H9 (cell line): ENCODE measurements around the gene TYRP1. TPM values are rescaled to one million over a fixed set of nuclear protein-coding genes. Genes with fewer than 3 reads are reported as not detected.

Source experiments
- DNase-seq: peaks from one replicate; pipeline ENCODE4 v3.0.0-alpha.2; 2017
- H2AFZ ChIP-seq: one replicate; pipeline ENCODE4 v1.6.1; 2013; ENCODE audit warnings: mild to moderate bottlenecking, low read length, control low read depth, moderate library complexity
- H2AK5ac ChIP-seq: 2 replicates; pipeline ENCODE4 v1.6.1; 2013; ENCODE audit warnings: low read length, control low read depth, mixed read lengths; ENCODE audit not compliant: insufficient read length
- H2BK120ac ChIP-seq: one replicate; pipeline ENCODE4 v1.6.1; 2013; ENCODE audit warnings: low read depth, mild to moderate bottlenecking, low read length, control low read depth, inconsistent platforms; ENCODE audit not compliant: poor library complexity, severe bottlenecking
- H2BK12ac ChIP-seq: 2 replicates; pipeline ENCODE4 v1.6.1; 2013; ENCODE audit warnings: low read length, control low read depth, mixed read lengths, low read depth; ENCODE audit not compliant: insufficient read length
- H2BK15ac ChIP-seq: 2 replicates; pipeline ENCODE4 v1.6.1; 2013; ENCODE audit warnings: low read depth, low read length, control low read depth
- H2BK20ac ChIP-seq: one replicate; pipeline ENCODE4 v1.6.1; 2013; ENCODE audit warnings: low read depth, mild to moderate bottlenecking, low read length, control low read depth, inconsistent platforms; ENCODE audit not compliant: poor library complexity, severe bottlenecking
- H2BK5ac ChIP-seq: 2 replicates; pipeline ENCODE4 v1.6.1; 2013; ENCODE audit warnings: low read length, control low read depth, mixed read lengths; ENCODE audit not compliant: insufficient read length
- H3K14ac ChIP-seq: 2 replicates; pipeline ENCODE4 v1.6.1; 2013; ENCODE audit warnings: low read length, control low read depth; ENCODE audit not compliant: insufficient read depth
- H3K18ac ChIP-seq: 2 replicates; pipeline ENCODE4 v1.6.1; 2013; ENCODE audit warnings: low read depth, mild to moderate bottlenecking, mixed read lengths, low read length, control low read depth; ENCODE audit not compliant: insufficient read length
- H3K23ac ChIP-seq: 2 replicates; pipeline ENCODE4 v1.6.1; 2013; ENCODE audit warnings: low read length, control low read depth, mixed read lengths, low read depth; ENCODE audit not compliant: insufficient read length
- H3K23me2 ChIP-seq: 2 replicates; pipeline ENCODE4 v1.6.1; 2013; ENCODE audit warnings: low read depth, mild to moderate bottlenecking, mixed read lengths, low read length, control low read depth; ENCODE audit not compliant: insufficient read length, poor library complexity, severe bottlenecking
- H3K27ac ChIP-seq: 2 replicates; pipeline ENCODE4 v1.5.1; 2013; ENCODE audit warnings: low read length, control low read depth, mixed read lengths, low read depth; ENCODE audit not compliant: insufficient read length
- H3K27me3 ChIP-seq: 2 replicates; pipeline ENCODE4 v1.6.1; 2013; ENCODE audit warnings: low read length, control low read depth, inconsistent platforms; ENCODE audit not compliant: insufficient read depth
- H3K4ac ChIP-seq: 2 replicates; pipeline ENCODE4 v1.6.1; 2013; ENCODE audit warnings: low read depth, mild to moderate bottlenecking, control low read depth, inconsistent platforms, low read length, moderate library complexity
- H3K4me1 ChIP-seq: 2 replicates; pipeline ENCODE4 v1.6.1; 2013; ENCODE audit warnings: low read length, control low read depth, inconsistent platforms; ENCODE audit not compliant: insufficient read depth
- H3K4me2 ChIP-seq: 2 replicates; pipeline ENCODE4 v1.6.1; 2013; ENCODE audit warnings: low read length, control low read depth, mixed read lengths; ENCODE audit not compliant: insufficient read length, insufficient read depth
- H3K56ac ChIP-seq: 2 replicates; pipeline ENCODE4 v1.6.1; 2013; ENCODE audit warnings: low read depth, mild to moderate bottlenecking, mixed read lengths, low read length, control low read depth; ENCODE audit not compliant: insufficient read length
- H3K79me1 ChIP-seq: 2 replicates; pipeline ENCODE4 v1.6.1; 2013; ENCODE audit warnings: low read depth, mild to moderate bottlenecking, moderate library complexity, low read length, control low read depth, inconsistent platforms; ENCODE audit not compliant: insufficient read depth, poor library complexity, severe bottlenecking
- H3K79me2 ChIP-seq: 2 replicates; pipeline ENCODE4 v1.6.1; 2013; ENCODE audit warnings: low read length, control low read depth, inconsistent platforms; ENCODE audit not compliant: insufficient read depth
- H3K9ac ChIP-seq: 2 replicates; pipeline ENCODE4 v1.6.1; 2013; ENCODE audit warnings: low read length, control low read depth, mixed read lengths; ENCODE audit not compliant: insufficient read length; ENCODE audit errors: extremely low read depth
- H3K9me3 ChIP-seq: one replicate; pipeline ENCODE4 v1.6.1; 2013; ENCODE audit warnings: low read depth, low read length, inconsistent platforms; ENCODE audit not compliant: control insufficient read depth
- H3T11ph ChIP-seq: one replicate; pipeline ENCODE4 v1.6.1; 2013; ENCODE audit warnings: mild to moderate bottlenecking, low read length, control low read depth, inconsistent platforms
- H4K20me1 ChIP-seq: one replicate; pipeline ENCODE4 v1.6.1; 2013; ENCODE audit not compliant: control insufficient read depth, insufficient read length, insufficient read depth
- H4K5ac ChIP-seq: 2 replicates; pipeline ENCODE4 v1.6.1; 2013; ENCODE audit warnings: low read depth, mild to moderate bottlenecking, mixed read lengths, low read length, control low read depth; ENCODE audit not compliant: insufficient read length
- H4K8ac ChIP-seq: replicated peaks from 2 replicates; pipeline ENCODE4 v1.6.1; 2013; ENCODE audit warnings: low read length, control low read depth, mixed read lengths, low read depth; ENCODE audit not compliant: insufficient read length
- H4K91ac ChIP-seq: 2 replicates; pipeline ENCODE4 v1.6.1; 2013; ENCODE audit warnings: low read depth, mild to moderate bottlenecking, moderate library complexity, mixed read lengths, low read length, control low read depth; ENCODE audit not compliant: insufficient read length
- H3K27ac Mint-ChIP-seq, 3 experiments: 2 replicates in 2 of 3; 3 replicates in 1 of 3; pipeline ENCODE4 v1.8.0; 2020 to 2021; ENCODE audit warnings: mixed read lengths in 3 of 3, mild to moderate bottlenecking in 1 of 3, moderate library complexity in 1 of 3
- H3K27me3 Mint-ChIP-seq: 2 replicates; pipeline ENCODE4 v1.8.0; 2021; ENCODE audit warnings: low read depth, mild to moderate bottlenecking, moderate library complexity, mixed read lengths
- H3K36me3 Mint-ChIP-seq, 3 experiments: 2 replicates in 2 of 3; 3 replicates in 1 of 3; pipeline ENCODE4 v1.8.0; 2020 to 2021; ENCODE audit warnings: low read depth in 3 of 3, mixed read lengths in 3 of 3; ENCODE audit not compliant: insufficient read depth in 1 of 3
- H3K4me1 Mint-ChIP-seq, 2 experiments: 2 replicates each; pipeline ENCODE4 v1.8.0; 2020; ENCODE audit warnings: mixed read lengths in 2 of 2
- H3K4me3 Mint-ChIP-seq, 2 experiments: 2 replicates in 1 of 2; 3 replicates in 1 of 2; pipeline ENCODE4 v1.8.0; 2020 to 2021; ENCODE audit warnings: mild to moderate bottlenecking in 2 of 2, mixed read lengths in 2 of 2, moderate library complexity in 1 of 2
- H3K9me3 Mint-ChIP-seq, 2 experiments: 2 replicates in 1 of 2; 3 replicates in 1 of 2; pipeline ENCODE4 v1.8.0; 2020; ENCODE audit warnings: mild to moderate bottlenecking in 2 of 2, mixed read lengths in 2 of 2, moderate library complexity in 1 of 2
- CTCF ChIP-seq: fragments of 200-600 bp; sonication (generic); conservative IDR thresholded peaks from 3 replicates; pipeline ENCODE4 v1.8.0; 2021; ENCODE audit warnings: antibody characterized with exemption, mild to moderate bottlenecking
- total RNA-seq: library from RNA; stranded (reverse); gene quantifications from 2 replicates; pipeline ENCODE4 v1.2.1, GENCODE V29; 2021

The TYRP1 gene
- total RNA-seq, 1 experiment from 2014 or later, result not detected

DNA sequence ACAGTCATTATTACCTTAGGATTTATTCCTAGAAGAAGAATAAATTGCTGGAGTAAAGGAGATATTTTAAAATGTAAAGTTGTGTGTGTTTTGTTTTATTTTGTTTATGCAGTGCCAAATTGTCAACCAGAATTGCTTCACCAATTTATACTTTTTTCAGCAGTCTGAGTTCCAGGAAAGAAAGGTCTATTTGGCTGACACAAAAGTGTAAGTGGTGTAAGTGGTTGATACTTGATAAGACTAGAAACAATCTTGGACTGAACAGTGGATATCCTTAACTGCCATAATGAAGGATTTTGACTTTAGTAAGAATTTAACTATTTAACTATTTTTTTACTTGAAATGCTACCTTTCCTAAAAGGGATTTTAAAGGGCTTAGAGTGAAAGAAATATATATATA, 37.7 kb downstream of the TYRP1 start:
- no peak overlapping the region for H2AK5ac ChIP-seq
- no peak overlapping the region for H2AFZ ChIP-seq
- no peak overlapping the region for H3K27ac Mint-ChIP-seq
- H3K27me3 Mint-ChIP-seq, result no peaks in the 10 kb centered on the region
- no peaks in the 10 kb centered on the region for H3K79me2 ChIP-seq
- no peaks in the 10 kb centered on the region for H3K27me3 ChIP-seq
- no peak overlapping the region for H3K14ac ChIP-seq
- DNase-seq, result no peak
- H2BK12ac ChIP-seq, result no peak overlapping the region
- no peak overlapping the region for H3K23ac ChIP-seq
- no peaks in the 10 kb centered on the region for H3K23me2 ChIP-seq
- H3K4me1 ChIP-seq, result no peaks in the 10 kb centered on the region
- H2BK15ac ChIP-seq, result no peak overlapping the region
- no peak overlapping the region for H3K56ac ChIP-seq
- H2BK20ac ChIP-seq, result no peak overlapping the region
- H3K79me1 ChIP-seq, result no peaks in the 10 kb centered on the region
- H3K18ac ChIP-seq, result no peak overlapping the region
- no peaks in the 10 kb centered on the region; a peak in 1 of 4 replicates for H3K4me1 Mint-ChIP-seq
- no peak overlapping the region for H4K8ac ChIP-seq
- H3K9ac ChIP-seq, result no peak overlapping the region
- no peaks in the 10 kb centered on the region for H3K9me3 ChIP-seq
- H4K5ac ChIP-seq, result no peak overlapping the region
- TF ChIP-seq CTCF, result no peak
- H4K20me1 ChIP-seq, result no peaks in the 10 kb centered on the region
- H4K91ac ChIP-seq, result no peak overlapping the region
- no peak overlapping the region for H3T11ph ChIP-seq
- no peak overlapping the region for H2BK5ac ChIP-seq
- H3K4me3 Mint-ChIP-seq, result no peak overlapping the region
- H3K36me3 Mint-ChIP-seq, result peaks cover 0 to 10% (median 2%) of the 10 kb centered on the region in 3 experiments; a peak in 3 of 7 replicates
- H3K9me3 Mint-ChIP-seq, result peaks cover 2 to 9% of the 10 kb centered on the region in 2 experiments; a peak in 3 of 5 replicates
- no peak overlapping the region for H2BK120ac ChIP-seq
- H3K4me2 ChIP-seq, result no peak overlapping the region
- no peak overlapping the region for H3K4ac ChIP-seq
- no peak overlapping the region for H3K27ac ChIP-seq
